Stimulated activated effector memory CD8-positive, alpha-beta T cell treated with anti-CD3 and anti-CD28 coated beads, Interleukin-12 subunit alpha, Interleukin-12 subunit beta, amount 100 ng/mL, for 72 hours (primary cell): ENCODE results near the gene FHL5.
"Not testable (repeated sequence)": the region's sequence is repeated elsewhere in the genome, so short reads cannot be mapped to it uniquely, and the experiment has no call there.

Experiments
- ATAC-seq: fragments of 150-1000 bp; cut with Tn5 transposase; 2 replicates; pipeline ENCODE4 v1.10.0; 2021
- DNase-seq, 2 donors: peaks; one replicate each; pipeline ENCODE4 v3.0.0; 2021 to 2022; ENCODE audit warnings: low spot score in 2 of 2
- H3K27ac Mint-ChIP-seq: one replicate; pipeline ENCODE4 v1.8.0; 2022; ENCODE audit warnings: mild to moderate bottlenecking, mixed read lengths
- H3K36me3 Mint-ChIP-seq: one replicate; pipeline ENCODE4 v1.8.0; 2022; ENCODE audit warnings: mild to moderate bottlenecking, mixed read lengths
- H3K4me1 Mint-ChIP-seq: one replicate; pipeline ENCODE4 v1.8.0; 2022; ENCODE audit warnings: mixed read lengths
- H3K4me3 Mint-ChIP-seq: one replicate; pipeline ENCODE4 v1.8.0; 2022; ENCODE audit warnings: mild to moderate bottlenecking, mixed read lengths
- H3K9me3 Mint-ChIP-seq: one replicate; pipeline ENCODE4 v1.8.0; 2022; ENCODE audit warnings: mixed read lengths

FHL5 gene

DNA sequence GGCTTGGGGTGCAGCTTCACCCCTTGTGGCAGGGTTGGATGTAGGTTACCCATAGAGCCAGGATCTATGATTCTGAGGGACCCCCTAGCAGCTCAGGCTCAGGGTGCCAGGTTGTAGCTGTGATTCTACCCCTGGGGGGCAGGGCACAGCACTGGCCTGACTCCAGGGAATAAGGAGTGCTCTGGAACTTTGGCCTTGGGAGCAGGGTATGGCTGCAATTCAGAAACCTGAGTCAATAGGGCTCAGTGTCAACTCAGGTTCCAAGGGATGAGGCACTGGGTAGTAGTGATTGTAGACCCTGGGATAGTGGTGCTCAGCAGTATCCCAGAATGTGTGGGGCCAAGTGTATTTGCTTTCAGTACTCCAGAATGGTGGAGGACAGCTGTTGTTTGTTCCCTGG is 8.6 kb downstream of the FHL5 start:
- no peaks in the 10 kb centered on the region for H3K36me3 Mint-ChIP-seq
- no peak for DNase-seq
- peaks cover 22% of the 10 kb centered on the region for H3K9me3 Mint-ChIP-seq
- no peak for ATAC-seq
- no peaks in the 10 kb centered on the region for H3K4me1 Mint-ChIP-seq
- H3K4me3 Mint-ChIP-seq, result no peak overlapping the region
- no peak overlapping the region for H3K27ac Mint-ChIP-seq

DNA sequence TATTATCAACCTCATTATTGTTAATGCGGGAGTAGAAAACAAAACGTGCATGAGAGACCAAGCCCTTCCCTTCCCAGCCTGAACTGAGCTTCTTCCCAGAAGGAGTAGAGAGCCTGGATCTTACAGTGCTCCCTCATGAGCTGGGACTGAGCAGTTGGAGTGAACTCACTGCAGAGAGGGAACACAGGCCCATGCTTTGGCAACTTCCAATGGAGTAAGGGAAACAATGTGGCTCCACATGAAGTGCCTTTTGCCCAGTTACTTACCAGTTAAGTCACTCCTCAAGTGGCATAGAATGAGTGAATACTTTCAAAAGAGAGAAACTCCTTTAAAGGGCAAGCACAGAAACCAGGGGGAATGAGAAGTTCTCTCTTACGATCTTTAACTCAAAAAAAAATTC is 12.4 kb downstream of the FHL5 start:
- no peak overlapping the region for H3K27ac Mint-ChIP-seq
- DNase-seq (no peak), ATAC-seq (no peak)
- H3K4me1 Mint-ChIP-seq, result no peaks in the 10 kb centered on the region
- peaks cover 8% of the 10 kb centered on the region for H3K9me3 Mint-ChIP-seq
- H3K4me3 Mint-ChIP-seq, result no peak overlapping the region
- H3K36me3 Mint-ChIP-seq, result no peaks in the 10 kb centered on the region

DNA sequence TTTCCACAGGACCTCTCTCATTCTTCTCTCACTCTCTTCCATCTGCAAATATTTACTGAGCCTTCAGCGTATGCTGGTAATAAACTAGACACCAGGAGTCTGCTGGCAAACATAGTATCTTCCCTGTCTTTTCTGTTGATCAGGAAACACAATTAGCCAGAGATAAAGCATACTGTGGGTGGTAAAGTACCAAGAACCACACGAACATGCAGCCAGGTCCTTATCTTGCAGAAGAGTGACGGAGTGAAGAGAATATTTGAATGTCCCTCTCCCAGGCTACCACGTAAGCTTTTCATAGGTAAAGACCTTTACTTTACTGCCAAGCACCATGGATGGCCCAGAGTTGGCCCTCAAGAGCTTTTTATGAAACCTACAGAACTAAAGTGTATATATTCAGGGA is 13.3 kb downstream of the FHL5 start:
- no peaks in the 10 kb centered on the region for H3K36me3 Mint-ChIP-seq
- ATAC-seq (no peak), DNase-seq (no peak)
- no peak overlapping the region for H3K27ac Mint-ChIP-seq
- H3K9me3 Mint-ChIP-seq, result peaks cover 3% of the 10 kb centered on the region
- no peak overlapping the region for H3K4me3 Mint-ChIP-seq
- no peaks in the 10 kb centered on the region for H3K4me1 Mint-ChIP-seq

DNA sequence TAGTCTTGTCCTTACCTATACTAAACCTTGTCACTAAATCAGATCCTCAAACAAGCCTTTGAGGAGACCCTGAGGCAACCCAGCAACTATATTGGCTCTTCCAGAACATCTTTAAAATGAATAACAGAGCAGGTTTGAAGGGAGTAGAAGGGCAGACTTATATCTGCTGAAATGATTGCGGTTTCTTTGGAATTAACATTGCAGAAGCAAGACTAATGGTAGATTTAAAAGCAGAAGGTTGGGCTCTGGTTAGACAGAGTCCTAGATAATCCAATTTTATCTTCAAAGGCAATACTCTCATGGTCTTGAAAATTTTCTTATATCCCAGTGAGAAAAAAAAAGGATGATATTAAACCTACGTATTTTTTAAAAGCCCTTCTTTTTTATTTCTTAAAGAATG is 19.1 kb downstream of the FHL5 start:
- no peak overlapping the region for H3K4me3 Mint-ChIP-seq
- no peaks in the 10 kb centered on the region for H3K4me1 Mint-ChIP-seq
- no peak overlapping the region for H3K27ac Mint-ChIP-seq
- H3K36me3 Mint-ChIP-seq, result no peaks in the 10 kb centered on the region
- DNase-seq (no peak), ATAC-seq (no peak)
- H3K9me3 Mint-ChIP-seq, result no peaks in the 10 kb centered on the region

DNA sequence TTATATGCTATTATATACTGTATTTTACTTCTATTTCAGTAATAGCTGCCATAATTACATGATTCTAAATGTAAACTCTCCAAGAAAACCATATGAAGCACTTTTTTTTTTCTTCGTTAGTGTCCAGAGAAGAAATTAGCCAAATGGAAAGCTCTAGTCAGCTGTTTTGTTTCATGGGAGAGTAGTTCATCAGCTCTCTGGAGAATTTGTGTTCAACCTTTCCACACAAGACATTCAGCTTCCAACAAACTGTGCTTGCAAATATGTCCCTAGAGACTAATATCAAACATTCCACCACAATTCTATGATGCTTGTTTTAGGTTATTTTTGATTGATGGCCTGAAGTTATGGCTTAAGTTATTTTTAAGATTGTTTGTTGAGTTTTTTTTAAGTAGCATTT is 19.5 kb downstream of the FHL5 start:
- Mint-ChIP-seq H3K9me3 (no peaks in the 10 kb centered on the region), H3K36me3 (no peaks in the 10 kb centered on the region), H3K4me3 (no peak overlapping the region), H3K4me1 (no peaks in the 10 kb centered on the region), H3K27ac (no peak overlapping the region)
- ATAC-seq, result no peak
- no peak for DNase-seq

DNA sequence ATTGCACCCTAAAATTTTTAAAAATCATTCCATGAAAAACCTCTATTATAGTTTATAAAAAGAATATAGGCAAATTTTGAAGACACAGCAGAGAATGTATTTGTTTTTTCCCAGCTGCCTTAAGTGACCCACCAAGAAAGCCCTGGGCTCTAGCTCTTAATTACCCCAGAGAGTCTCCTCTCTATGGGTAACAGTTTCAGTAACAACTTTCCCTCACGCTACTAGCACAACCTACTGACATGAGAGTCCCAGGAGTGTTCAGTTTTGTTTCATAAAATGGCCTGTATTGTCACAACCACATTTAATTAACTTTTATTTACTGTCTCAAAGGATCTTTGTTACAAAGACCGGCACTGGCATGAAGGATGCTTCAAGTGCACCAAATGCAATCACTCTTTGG is 41.5 kb downstream of the FHL5 start:
- Mint-ChIP-seq H3K4me1 (no peaks in the 10 kb centered on the region), H3K9me3 (no peaks in the 10 kb centered on the region), H3K4me3 (no peak overlapping the region), H3K27ac (no peak overlapping the region), H3K36me3 (no peaks in the 10 kb centered on the region)
- DNase-seq (no peak), ATAC-seq (no peak)

DNA sequence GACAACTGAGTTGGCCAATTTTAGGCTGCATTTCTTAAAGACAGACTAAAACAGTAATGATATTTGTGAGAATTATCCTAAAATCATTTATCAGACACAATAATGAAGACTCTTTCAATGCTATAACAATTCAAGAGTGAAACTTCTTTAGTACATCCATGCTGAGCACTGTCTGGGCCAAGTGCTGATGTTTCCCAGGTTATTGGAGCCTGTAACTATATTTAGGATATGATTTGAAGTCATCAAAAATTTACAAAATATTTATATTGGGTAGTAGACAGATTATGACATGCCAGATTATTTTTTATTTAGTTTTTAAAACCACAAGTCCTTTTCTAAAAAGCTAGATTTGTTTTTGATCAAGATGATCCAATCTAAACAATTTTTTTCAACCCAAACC is 45.1 kb downstream of the FHL5 start:
- Mint-ChIP-seq H3K36me3 (no peaks in the 10 kb centered on the region), H3K4me1 (no peaks in the 10 kb centered on the region)

DNA sequence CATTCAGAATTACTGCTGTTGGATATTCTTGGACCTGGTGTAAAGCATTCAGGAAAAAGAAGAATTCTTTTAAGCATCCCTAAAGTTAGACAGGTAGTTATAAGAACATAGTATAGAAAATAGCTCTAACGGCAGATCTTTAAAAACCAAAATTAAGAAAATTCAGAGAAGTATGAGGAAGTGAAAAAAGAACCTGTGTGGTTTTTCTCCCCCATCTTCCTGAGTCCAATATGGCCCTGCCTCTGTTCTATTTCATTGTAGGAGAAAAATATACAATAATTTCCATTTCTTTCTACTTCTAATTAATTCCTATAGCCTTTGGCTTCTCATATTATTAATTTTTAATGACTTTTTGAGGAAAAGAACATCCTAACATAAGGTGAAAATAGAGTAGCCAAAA is 47.1 kb downstream of the FHL5 start:
- H3K9me3 Mint-ChIP-seq, result no peaks in the 10 kb centered on the region
- ATAC-seq (no peak), DNase-seq (no peak)
- no peaks in the 10 kb centered on the region for H3K36me3 Mint-ChIP-seq
- H3K4me3 Mint-ChIP-seq, result no peak overlapping the region
- no peak overlapping the region for H3K27ac Mint-ChIP-seq
- no peaks in the 10 kb centered on the region for H3K4me1 Mint-ChIP-seq

More for the DNA sequence above, 45.1 kb downstream of the FHL5 start:
- Mint-ChIP-seq H3K27ac (no peak overlapping the region), H3K4me3 (no peak overlapping the region), H3K9me3 (no peaks in the 10 kb centered on the region)
- DNase-seq (no peak), ATAC-seq (no peak)

DNA sequence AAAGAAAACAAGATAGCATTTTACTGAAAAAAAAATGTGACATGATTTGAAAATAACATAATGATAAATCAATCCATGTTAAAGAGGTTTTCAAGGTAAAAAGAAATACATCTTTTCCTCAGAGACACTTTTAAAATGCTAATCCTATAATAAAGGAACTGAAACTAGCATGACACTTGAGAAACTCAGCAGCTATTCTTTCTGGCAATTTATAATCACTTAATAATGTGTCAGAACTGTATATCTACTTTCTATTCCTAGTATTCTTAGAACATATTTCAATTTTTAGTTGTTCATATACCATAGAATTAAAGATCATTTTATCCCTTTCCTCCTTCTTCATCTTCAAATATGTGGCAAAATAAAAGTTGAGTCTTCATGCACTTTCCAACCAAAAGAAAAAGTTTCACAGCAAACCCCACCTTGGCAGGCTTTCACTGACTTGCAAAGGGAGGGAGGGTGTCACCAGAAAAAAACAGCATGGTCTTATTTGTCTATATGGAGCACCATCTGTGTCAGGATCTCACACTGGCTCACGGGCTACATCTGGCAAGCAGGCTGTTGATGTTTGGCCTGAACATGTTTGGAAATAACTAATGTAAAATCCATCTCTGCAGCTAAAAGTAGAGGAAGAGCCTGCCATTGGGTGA is 48.5 kb downstream of the FHL5 start:
- Mint-ChIP-seq H3K4me1 (no peaks in the 10 kb centered on the region), H3K4me3 (no peak overlapping the region), H3K36me3 (no peaks in the 10 kb centered on the region), H3K9me3 (no peaks in the 10 kb centered on the region), H3K27ac (no peak overlapping the region)
- DNase-seq (no peak), ATAC-seq (no peak)

DNA sequence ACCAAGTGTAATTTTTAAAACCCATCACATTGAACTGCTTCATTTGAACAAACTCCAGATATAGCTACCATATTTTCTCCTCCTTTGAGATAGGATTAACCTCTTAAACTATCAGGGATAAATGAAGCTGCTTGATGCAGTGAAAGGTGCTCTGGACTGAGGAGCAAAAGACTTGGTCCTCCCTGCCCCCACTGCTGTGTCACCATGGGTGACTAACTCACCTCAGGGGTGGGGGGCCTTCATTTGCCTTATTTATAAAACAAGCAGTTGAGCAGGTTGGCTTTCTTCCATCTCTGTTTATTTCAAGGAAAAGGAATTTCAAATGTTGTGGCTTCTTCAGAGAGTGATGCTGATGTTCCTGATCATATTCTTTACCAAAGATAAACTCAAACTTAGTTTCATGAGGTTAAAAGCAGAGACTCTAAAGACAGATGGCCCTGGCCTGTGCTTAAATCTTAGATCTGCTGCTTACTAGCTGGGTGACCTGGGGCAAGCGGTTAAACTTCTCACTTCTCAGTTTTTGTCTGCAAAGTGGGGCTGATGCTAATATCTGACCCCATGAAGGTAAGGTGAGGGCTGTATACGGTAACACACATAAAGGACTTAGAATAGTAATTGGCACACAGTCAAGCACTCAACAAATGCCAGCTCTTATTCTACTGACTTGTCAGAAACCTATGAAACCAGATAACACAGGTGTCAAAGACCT is 50.5 kb downstream of the FHL5 start:
- Mint-ChIP-seq H3K36me3 (no peaks in the 10 kb centered on the region), H3K4me3 (no peak overlapping the region), H3K9me3 (no peaks in the 10 kb centered on the region), H3K27ac (no peak overlapping the region), H3K4me1 (no peaks in the 10 kb centered on the region)
- no peak for DNase-seq
- no peak for ATAC-seq

DNA sequence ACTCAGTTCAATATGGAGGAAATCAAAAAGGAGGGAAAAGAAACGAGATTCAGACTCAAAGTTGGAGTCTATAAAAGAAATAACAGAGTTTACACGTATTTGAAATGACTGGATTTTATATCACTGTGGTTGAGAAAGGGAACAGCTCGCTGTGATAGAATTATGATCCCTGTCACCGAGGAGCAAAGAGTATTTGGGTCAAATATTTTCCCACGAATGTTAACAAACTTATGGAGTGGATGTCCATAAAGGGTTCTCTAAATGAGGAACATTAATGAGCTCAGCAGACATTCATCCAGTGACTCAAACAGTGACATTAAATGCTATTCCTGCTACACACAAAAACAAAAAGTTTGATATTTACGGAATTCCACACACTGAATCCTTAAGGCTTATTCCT is 57.9 kb downstream of the FHL5 start:
- ATAC-seq, result no peak
- no peak overlapping the region for H3K27ac Mint-ChIP-seq
- no peaks in the 10 kb centered on the region for H3K4me1 Mint-ChIP-seq
- no peaks in the 10 kb centered on the region for H3K36me3 Mint-ChIP-seq
- DNase-seq, result no peak
- H3K4me3 Mint-ChIP-seq, result no peak overlapping the region
- H3K9me3 Mint-ChIP-seq, result no peaks in the 10 kb centered on the region

DNA sequence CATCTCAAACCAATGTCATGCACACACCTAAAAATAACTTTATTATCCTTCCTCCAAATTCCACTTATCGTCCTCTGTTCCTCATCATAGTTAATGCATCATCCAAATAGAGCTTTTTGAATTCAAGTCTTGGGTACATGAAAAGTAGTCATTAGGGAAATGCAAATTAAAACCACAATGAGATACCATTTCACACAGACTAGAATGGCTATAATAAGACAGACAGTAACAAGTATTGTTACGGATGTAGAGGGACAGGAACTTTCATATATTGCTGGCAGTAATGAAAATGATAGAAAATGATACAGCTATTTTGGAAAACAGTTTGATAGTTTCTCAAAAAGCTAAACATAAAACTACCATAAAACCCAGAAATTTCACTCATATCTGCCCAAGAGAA is 59.1 kb downstream of the FHL5 start:
- no peak for DNase-seq
- no peaks in the 10 kb centered on the region for H3K9me3 Mint-ChIP-seq
- no peaks in the 10 kb centered on the region for H3K4me1 Mint-ChIP-seq
- no peak overlapping the region for H3K27ac Mint-ChIP-seq
- H3K36me3 Mint-ChIP-seq, result no peaks in the 10 kb centered on the region
- no peak overlapping the region for H3K4me3 Mint-ChIP-seq
- ATAC-seq, result no peak

DNA sequence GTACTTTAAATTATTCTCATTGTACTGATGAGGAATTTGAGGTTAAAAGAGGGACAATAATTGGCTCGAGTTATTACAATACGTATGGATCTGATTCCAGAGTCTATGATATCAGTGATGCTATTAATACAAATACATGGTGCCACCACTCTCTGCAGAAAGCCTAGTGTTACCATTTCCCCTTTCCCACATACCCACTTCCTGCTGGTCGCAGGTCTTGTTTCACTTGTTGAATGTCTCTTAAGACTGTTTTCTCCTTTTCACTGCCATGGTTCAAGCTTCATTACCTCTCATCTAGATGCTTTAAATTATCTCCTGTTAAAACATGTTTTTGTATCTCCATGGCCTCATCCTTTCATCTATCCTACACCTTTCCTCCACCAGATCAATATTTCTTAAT is 62.0 kb downstream of the FHL5 start:
- ATAC-seq, result no peak
- no peak overlapping the region for H3K27ac Mint-ChIP-seq

DNA sequence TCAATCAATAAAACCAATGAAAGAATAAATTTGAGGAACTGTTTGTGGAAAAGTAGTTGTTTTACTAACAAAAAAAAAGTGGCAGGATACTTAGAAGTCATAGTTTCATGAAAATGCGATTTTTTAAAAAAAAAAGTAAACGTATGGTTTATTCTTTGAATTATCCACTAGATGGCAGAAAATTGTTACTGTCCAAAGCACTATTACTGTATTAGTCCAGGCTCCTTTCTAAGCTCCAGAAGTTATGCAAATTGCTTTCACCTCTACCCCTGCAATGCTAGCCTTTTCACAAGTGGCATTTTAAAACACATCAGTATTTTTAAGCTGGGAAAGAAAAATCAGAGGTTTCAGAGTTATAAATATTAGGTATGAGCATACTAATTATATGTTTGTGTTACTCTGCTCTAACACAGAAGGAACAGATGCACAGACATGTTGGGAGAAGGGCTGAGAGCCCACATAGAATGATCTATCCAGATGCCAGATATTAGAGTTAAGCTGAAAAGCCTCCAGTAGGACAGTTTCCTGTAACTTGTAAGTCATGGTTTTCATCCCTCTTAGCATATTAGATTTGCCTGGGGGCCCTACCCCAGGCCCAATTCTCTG is 63.9 kb downstream of the FHL5 start:
- Mint-ChIP-seq H3K4me3 (no peak overlapping the region), H3K36me3 (no peaks in the 10 kb centered on the region), H3K9me3 (no peaks in the 10 kb centered on the region), H3K4me1 (no peaks in the 10 kb centered on the region), H3K27ac (no peak overlapping the region)
- ATAC-seq (no peak), DNase-seq (no peak)

More for the DNA sequence above, 62.0 kb downstream of the FHL5 start:
- no peak for DNase-seq
- Mint-ChIP-seq H3K4me3 (no peak overlapping the region), H3K4me1 (no peaks in the 10 kb centered on the region), H3K36me3 (no peaks in the 10 kb centered on the region), H3K9me3 (no peaks in the 10 kb centered on the region)

DNA sequence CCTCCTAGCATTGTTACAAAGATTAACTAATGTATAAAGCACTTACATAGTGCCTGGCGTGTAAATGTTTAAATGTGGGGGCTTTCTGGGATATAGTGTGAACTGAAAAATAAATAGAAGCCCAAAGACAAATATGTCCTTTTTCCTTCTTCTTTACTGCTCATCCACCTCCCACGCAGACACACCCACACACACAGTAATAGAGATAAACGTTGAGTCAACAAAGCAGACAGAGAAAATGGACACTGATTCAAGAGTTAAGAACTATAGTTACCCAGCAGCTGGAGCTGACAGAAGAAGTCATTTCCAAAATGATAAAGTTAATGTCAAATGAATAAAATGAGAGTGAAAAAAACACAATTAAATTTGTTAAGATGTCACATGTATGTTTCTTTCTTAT is 68.3 kb downstream of the FHL5 start:
- no peak overlapping the region for H3K27ac Mint-ChIP-seq

DNA sequence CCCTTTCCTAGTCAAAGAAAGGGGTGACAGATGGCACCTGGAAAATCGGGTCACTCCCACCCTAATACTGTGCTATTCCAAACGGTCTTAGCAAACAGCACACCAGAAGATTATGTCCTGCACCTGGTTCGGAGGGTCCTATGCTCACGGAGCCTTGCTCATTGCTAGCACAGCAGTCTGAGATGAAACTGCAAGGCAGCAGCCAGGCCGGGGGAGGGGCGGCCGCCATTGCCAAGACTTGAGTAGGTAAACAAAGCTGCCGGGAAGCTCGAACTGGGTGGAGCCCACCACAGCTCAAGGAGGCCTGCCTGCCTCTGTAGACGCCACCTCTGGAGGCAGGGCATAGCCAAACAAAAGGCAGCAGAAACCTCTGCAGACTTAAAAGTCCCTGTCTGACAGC is 75.1 kb downstream of the FHL5 start:
- H3K27ac Mint-ChIP-seq, ATAC-seq, H3K9me3 Mint-ChIP-seq, DNase-seq, H3K4me3 Mint-ChIP-seq, H3K36me3 Mint-ChIP-seq, H3K4me1 Mint-ChIP-seq: not testable (repeated sequence)

More for the DNA sequence above, 68.3 kb downstream of the FHL5 start:
- Mint-ChIP-seq H3K4me3 (no peak overlapping the region), H3K4me1 (no peaks in the 10 kb centered on the region), H3K36me3 (no peaks in the 10 kb centered on the region), H3K9me3 (no peaks in the 10 kb centered on the region)
- DNase-seq (no peak), ATAC-seq (no peak)
